ENCODE results near the gene IRAK2. TPM values are rescaled to one million over a fixed set of nuclear protein-coding genes. Genes with fewer than 3 reads are reported as not detected.

Gene IRAK2
- 10 to 100 TPM in 1 of 4 donors, 1 to 10 TPM in 3; 3.6 to 13.6 (median 7.4) TPM for total RNA-seq

- Histone ChIP-seq H3K27ac (peak within 1 kb of the TSS; percentile 59), H3K4me3 (peak within 1 kb of the TSS; percentile 74), H3K4me1 (peaks cover 25% of the 10 kb centered on the region), H3K36me3 (no peaks in the 10 kb centered on the region), H3K27me3 (no peaks in the 10 kb centered on the region), H3K9me3 (no peaks in the 10 kb centered on the region)
- peak; percentile 43 to 98 for TF ChIP-seq CTCF (IDR thresholded peaks at IDR 0.05)
- TF ChIP-seq POLR2A (IDR thresholded peaks at IDR 0.05): no peak
- DNase-seq (ENCODE audit: low spot score in 2 of 2): peak; percentile 87 to 90
- 5% methylated on average over 33 of the region's 76 CpGs for WGBS
Measured at GRCh38 chr3:10164546-10165393, at the start of gene IRAK2. Gene IRAK2, plus strand, starts transcription at chr3:10164919. Its CDS starts 36 bp downstream, at chr3:10164955.

GRCh38 chr3:10115326-10116137 is 49.2 kb upstream of the IRAK2 start, which contains the start of gene BRK1:
Gene BRK1, plus strand, starts transcription at chr3:10115675. Its CDS starts 27 bp downstream, at chr3:10115702.
- TF ChIP-seq EP300 (IDR thresholded peaks at IDR 0.05) (no peak), POLR2A (IDR thresholded peaks at IDR 0.05) (peak in 1 of 2 donors; percentile 76), POLR2AphosphoS5 (IDR thresholded peaks at IDR 0.05) (peak in 1 of 3 donors; percentile 6)
- peak; percentile 97 for DNase-seq (ENCODE audit: low spot score in 2 of 2)
- Histone ChIP-seq H3K27me3 (no peaks in the 10 kb centered on the region), H3K9me3 (no peaks in the 10 kb centered on the region), H3K27ac (peak within 1 kb of the TSS; percentile 81), H3K4me3 (peak within 1 kb of the TSS; percentile 98), H3K36me3 (peaks cover 5% of the 10 kb centered on the region), H3K4me1 (peaks cover 29% of the 10 kb centered on the region)
- under 1% methylated on average over 44 of the region's 54 CpGs for WGBS

GRCh38 chr3:10116138-10116460 is 48.6 kb upstream of the IRAK2 start:
- H3K36me3 ChIP-seq: peaks cover 5% of the 10 kb centered on the region
- H3K4me3 ChIP-seq: peak overlapping the region; percentile 98
- peak overlapping the region; percentile 81 for H3K27ac ChIP-seq
- TF ChIP-seq CTCF (IDR thresholded peaks at IDR 0.05) (no peak), EP300 (IDR thresholded peaks at IDR 0.05) (no peak), POLR2A (IDR thresholded peaks at IDR 0.05) (no peak), POLR2AphosphoS5 (IDR thresholded peaks at IDR 0.05) (no peak)
- DNase-seq (ENCODE audit: low spot score in 2 of 2): no peak
- H3K4me1 ChIP-seq: peaks cover 29% of the 10 kb centered on the region
- H3K27me3 ChIP-seq: no peaks in the 10 kb centered on the region
- WGBS: 0% methylated on average over 10 of the region's 10 CpGs
- H3K9me3 ChIP-seq: no peaks in the 10 kb centered on the region

GRCh38 chr3:10116928-10117327 is 47.8 kb upstream of the IRAK2 start:
- Histone ChIP-seq H3K27me3 (no peaks in the 10 kb centered on the region), H3K36me3 (peaks cover 5% of the 10 kb centered on the region), H3K4me1 (peaks cover 29% of the 10 kb centered on the region), H3K4me3 (peak overlapping the region; percentile 98), H3K27ac (no peak overlapping the region), H3K9me3 (no peaks in the 10 kb centered on the region)
- 82% methylated on average over 4 of the region's 4 CpGs for WGBS
- no peak for DNase-seq (ENCODE audit: low spot score in 2 of 2)
- TF ChIP-seq CTCF (IDR thresholded peaks at IDR 0.05) (no peak), POLR2A (IDR thresholded peaks at IDR 0.05) (no peak), EP300 (IDR thresholded peaks at IDR 0.05) (no peak), POLR2AphosphoS5 (IDR thresholded peaks at IDR 0.05) (no peak)

- no peaks in the 10 kb centered on the region for H3K9me3 ChIP-seq
- H3K4me3 ChIP-seq: no peak overlapping the region
- TF ChIP-seq EP300 (IDR thresholded peaks at IDR 0.05) (no peak), POLR2A (IDR thresholded peaks at IDR 0.05) (no peak), POLR2AphosphoS5 (IDR thresholded peaks at IDR 0.05) (no peak), CTCF (IDR thresholded peaks at IDR 0.05) (no peak)
- WGBS: 77% methylated on average over 4 of the region's 4 CpGs
- no peak for DNase-seq (ENCODE audit: low spot score in 2 of 2)
- H3K27ac ChIP-seq: no peak overlapping the region
- no peaks in the 10 kb centered on the region for H3K27me3 ChIP-seq
- peaks cover 5% of the 10 kb centered on the region for H3K36me3 ChIP-seq
- H3K4me1 ChIP-seq: peaks cover 29% of the 10 kb centered on the region
Measured at GRCh38 chr3:10119376-10119775, 45.3 kb upstream of the IRAK2 start.

Measured in suprapubic skin (tissue), 4 donors.